Right lobe of liver (tissue), 4 donors: ENCODE data around the gene GRXCR1.

Source experiments
- POLR2A ChIP-seq: fragments of 450-650 bp; IDR thresholded peaks from one replicate; pipeline ENCODE4 v1.6.1; 2017; ENCODE audit warnings: antibody characterized with exemption, mild to moderate bottlenecking
- TF ChIP-seq, protein P1 (sequence below), 4 donors: fragments of 200-600 bp in 3 of 4; fragments of 450-650 bp in 1 of 4; IDR thresholded peaks; one replicate each; pipeline versions ENCODE4 v1.5.1 to v1.8.0; 2016 to 2022; ENCODE audit warnings: antibody characterized with exemption in 4 of 4, mild to moderate bottlenecking in 2 of 4
- donor health status: DM: no; HTN: no; CAD: no.
- donor health status: DM: no; HTN: no; CAD: no.
- donor health status: DM: no; HTN: yes; CAD: no.

DNA sequence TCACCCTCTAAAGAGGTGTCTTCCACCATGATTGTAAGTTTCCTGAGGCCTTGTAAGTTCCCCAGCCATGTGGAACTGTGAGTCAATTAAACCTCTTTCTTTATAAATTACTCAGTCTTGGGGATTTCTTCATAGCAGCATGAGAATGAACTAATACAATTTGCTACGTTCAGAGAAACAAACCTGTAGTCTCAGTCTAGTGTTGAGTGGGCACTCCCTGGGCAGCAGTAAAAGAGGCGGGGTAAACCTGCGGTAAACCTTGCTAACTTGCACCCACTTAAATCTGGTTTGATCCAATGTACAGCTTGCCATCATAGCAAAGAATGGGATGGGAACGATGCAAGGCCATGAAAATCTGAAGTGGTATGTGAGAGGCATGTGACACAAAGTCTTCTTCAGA is 22.4 kb downstream of the GRXCR1 start:
- no peak for TF ChIP-seq POLR2A
- TF ChIP-seq, protein P1, sequence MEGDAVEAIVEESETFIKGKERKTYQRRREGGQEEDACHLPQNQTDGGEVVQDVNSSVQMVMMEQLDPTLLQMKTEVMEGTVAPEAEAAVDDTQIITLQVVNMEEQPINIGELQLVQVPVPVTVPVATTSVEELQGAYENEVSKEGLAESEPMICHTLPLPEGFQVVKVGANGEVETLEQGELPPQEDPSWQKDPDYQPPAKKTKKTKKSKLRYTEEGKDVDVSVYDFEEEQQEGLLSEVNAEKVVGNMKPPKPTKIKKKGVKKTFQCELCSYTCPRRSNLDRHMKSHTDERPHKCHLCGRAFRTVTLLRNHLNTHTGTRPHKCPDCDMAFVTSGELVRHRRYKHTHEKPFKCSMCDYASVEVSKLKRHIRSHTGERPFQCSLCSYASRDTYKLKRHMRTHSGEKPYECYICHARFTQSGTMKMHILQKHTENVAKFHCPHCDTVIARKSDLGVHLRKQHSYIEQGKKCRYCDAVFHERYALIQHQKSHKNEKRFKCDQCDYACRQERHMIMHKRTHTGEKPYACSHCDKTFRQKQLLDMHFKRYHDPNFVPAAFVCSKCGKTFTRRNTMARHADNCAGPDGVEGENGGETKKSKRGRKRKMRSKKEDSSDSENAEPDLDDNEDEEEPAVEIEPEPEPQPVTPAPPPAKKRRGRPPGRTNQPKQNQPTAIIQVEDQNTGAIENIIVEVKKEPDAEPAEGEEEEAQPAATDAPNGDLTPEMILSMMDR (IDR thresholded peaks at IDR 0.05): no peak
